Mammary epithelial cell (primary cell): ENCODE measurements around the gene CNTN3.

Experiments used
- EZH2 ChIP-seq: IDR thresholded peaks from 2 replicates; pipeline ENCODE4 v1.6.1; 2012; ENCODE audit warnings: low read length, inconsistent platforms, borderline replicate concordance
- TF ChIP-seq, protein P1 (sequence below), 2 donors: IDR thresholded peaks in 1 of 2; conservative IDR thresholded peaks in 1 of 2; 2 replicates each; pipeline ENCODE4 v1.5.1; 2011 to 2012; ENCODE audit warnings: inconsistent platforms in 2 of 2, low read length in 2 of 2, mild to moderate bottlenecking in 2 of 2, control low read depth in 1 of 2, low read depth in 1 of 2; ENCODE audit not compliant: insufficient read depth in 1 of 2; ENCODE audit errors: extremely low read depth in 1 of 2

DNA sequence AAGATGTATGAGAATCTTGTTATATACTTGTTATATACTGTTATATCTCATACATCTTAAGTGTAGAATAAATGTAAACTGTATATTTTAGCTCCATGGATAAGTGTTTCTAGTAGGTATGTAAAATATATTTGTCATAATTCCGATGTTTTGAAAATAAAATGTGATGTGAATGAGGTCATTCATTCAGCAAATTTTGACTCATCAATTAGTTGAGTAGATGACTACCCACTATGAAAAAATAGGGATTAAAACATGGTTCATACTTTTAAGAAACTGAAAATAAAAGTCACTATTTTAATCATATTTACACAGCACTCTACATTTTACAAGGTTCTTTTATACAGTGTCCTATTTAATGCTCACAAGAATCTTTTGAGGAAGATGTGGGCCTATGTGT is 28.4 kb upstream of the CNTN3 start:
- TF ChIP-seq, protein P1, sequence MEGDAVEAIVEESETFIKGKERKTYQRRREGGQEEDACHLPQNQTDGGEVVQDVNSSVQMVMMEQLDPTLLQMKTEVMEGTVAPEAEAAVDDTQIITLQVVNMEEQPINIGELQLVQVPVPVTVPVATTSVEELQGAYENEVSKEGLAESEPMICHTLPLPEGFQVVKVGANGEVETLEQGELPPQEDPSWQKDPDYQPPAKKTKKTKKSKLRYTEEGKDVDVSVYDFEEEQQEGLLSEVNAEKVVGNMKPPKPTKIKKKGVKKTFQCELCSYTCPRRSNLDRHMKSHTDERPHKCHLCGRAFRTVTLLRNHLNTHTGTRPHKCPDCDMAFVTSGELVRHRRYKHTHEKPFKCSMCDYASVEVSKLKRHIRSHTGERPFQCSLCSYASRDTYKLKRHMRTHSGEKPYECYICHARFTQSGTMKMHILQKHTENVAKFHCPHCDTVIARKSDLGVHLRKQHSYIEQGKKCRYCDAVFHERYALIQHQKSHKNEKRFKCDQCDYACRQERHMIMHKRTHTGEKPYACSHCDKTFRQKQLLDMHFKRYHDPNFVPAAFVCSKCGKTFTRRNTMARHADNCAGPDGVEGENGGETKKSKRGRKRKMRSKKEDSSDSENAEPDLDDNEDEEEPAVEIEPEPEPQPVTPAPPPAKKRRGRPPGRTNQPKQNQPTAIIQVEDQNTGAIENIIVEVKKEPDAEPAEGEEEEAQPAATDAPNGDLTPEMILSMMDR (conservative IDR thresholded peaks at IDR 0.05 in 1 of 2, IDR thresholded peaks at IDR 0.05 in 1 of 2; ENCODE audit: extremely low read depth in 1 of 2, insufficient read depth in 1 of 2, low read depth in 1 of 2, low read length in 2 of 2) = no peak
- no peak for TF ChIP-seq EZH2
